Measurements from ENCODE around the gene HS3ST3B1.

GRCh38 chr17:14321476-14321949 is 20.6 kb downstream of the HS3ST3B1 start:
- TF ChIP-seq, protein P1, sequence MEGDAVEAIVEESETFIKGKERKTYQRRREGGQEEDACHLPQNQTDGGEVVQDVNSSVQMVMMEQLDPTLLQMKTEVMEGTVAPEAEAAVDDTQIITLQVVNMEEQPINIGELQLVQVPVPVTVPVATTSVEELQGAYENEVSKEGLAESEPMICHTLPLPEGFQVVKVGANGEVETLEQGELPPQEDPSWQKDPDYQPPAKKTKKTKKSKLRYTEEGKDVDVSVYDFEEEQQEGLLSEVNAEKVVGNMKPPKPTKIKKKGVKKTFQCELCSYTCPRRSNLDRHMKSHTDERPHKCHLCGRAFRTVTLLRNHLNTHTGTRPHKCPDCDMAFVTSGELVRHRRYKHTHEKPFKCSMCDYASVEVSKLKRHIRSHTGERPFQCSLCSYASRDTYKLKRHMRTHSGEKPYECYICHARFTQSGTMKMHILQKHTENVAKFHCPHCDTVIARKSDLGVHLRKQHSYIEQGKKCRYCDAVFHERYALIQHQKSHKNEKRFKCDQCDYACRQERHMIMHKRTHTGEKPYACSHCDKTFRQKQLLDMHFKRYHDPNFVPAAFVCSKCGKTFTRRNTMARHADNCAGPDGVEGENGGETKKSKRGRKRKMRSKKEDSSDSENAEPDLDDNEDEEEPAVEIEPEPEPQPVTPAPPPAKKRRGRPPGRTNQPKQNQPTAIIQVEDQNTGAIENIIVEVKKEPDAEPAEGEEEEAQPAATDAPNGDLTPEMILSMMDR (tag by site-specific recombination; IDR thresholded peaks at IDR 0.05), result no peak
- TF ChIP-seq REST (tag by site-specific recombination; IDR thresholded peaks at IDR 0.05) (no peak), ZFHX2 (tag by site-specific recombination; conservative IDR thresholded peaks at IDR 0.05) (no peak)
